ENCODE results near the gene GLE1. TPM values are rescaled to one million over a fixed set of nuclear protein-coding genes. Genes with fewer than 3 reads are reported as not detected.

GLE1 gene
- total RNA-seq, 1 donor from 2014 or later, result 17.5 TPM

- peaks cover 23% of the 10 kb centered on the region for H3K36me3 Mint-ChIP-seq (ENCODE audit: low read depth, unreplicated experiment)
- Histone ChIP-seq H2AFZ (ENCODE audit: low read depth, low read length) (no peak overlapping the region), H3K79me2 (ENCODE audit: insufficient read depth, low read length) (no peaks in the 10 kb centered on the region), H4K20me1 (ENCODE audit: insufficient read depth, low read length) (no peaks in the 10 kb centered on the region), H3K4me2 (ENCODE audit: low read length) (no peak overlapping the region), H3K4me1 (ENCODE audit: insufficient read depth, low read length) (no peaks in the 10 kb centered on the region), H3K36me3 (ENCODE audit: insufficient read depth, low read length) (peaks cover 65% of the 10 kb centered on the region), H3K9me3 (ENCODE audit: insufficient read depth, low read depth, low read length) (no peaks in the 10 kb centered on the region), H3K4me3 (ENCODE audit: insufficient read depth, low read depth, low read length) (no peak overlapping the region), H3K9ac (ENCODE audit: low read length) (no peak overlapping the region), H3K27ac (ENCODE audit: low read depth, low read length) (no peak overlapping the region), H3K27me3 (ENCODE audit: insufficient read depth, low read length) (no peaks in the 10 kb centered on the region)
- DNase-seq (ENCODE audit: low read depth), result no peak
- no peak overlapping the region for H3K27ac Mint-ChIP-seq (ENCODE audit: unreplicated experiment)
- H3K27me3 Mint-ChIP-seq (ENCODE audit: low read depth, unreplicated experiment), result no peaks in the 10 kb centered on the region
- no peak for TF ChIP-seq CTCF (IDR thresholded peaks at IDR 0.05; ENCODE audit: insufficient read depth, low read depth, low read length)
- no peak for TF ChIP-seq EZH2 (IDR thresholded peaks at IDR 0.05; ENCODE audit: insufficient read depth, low read length)
- H3K9me3 Mint-ChIP-seq (ENCODE audit: unreplicated experiment), result no peaks in the 10 kb centered on the region
- no peaks in the 10 kb centered on the region for H3K4me1 Mint-ChIP-seq (ENCODE audit: low read depth, unreplicated experiment)
- FAIRE-seq, result no peak
- no peak overlapping the region for H3K4me3 Mint-ChIP-seq (ENCODE audit: unreplicated experiment)
Measured at GRCh38 chr9:128495296-128495695, 9.2 kb upstream of the GLE1 start.

GRCh38 chr9:128495804-128496417 lies 8.6 kb upstream of the GLE1 start:
- Mint-ChIP-seq H3K27ac (ENCODE audit: unreplicated experiment) (no peak overlapping the region), H3K4me3 (ENCODE audit: unreplicated experiment) (no peak overlapping the region)
- no peak for FAIRE-seq

More at GRCh38 chr9:128495804-128496417, 8.6 kb upstream of the GLE1 start:
- Histone ChIP-seq H3K4me2 (ENCODE audit: low read length) (no peak overlapping the region), H3K27ac (ENCODE audit: low read depth, low read length) (no peak overlapping the region), H3K4me3 (ENCODE audit: insufficient read depth, low read depth, low read length) (no peak overlapping the region), H3K9ac (ENCODE audit: low read length) (no peak overlapping the region), H3K27me3 (ENCODE audit: insufficient read depth, low read length) (no peaks in the 10 kb centered on the region), H2AFZ (ENCODE audit: low read depth, low read length) (no peak overlapping the region), H3K9me3 (ENCODE audit: insufficient read depth, low read depth, low read length) (no peaks in the 10 kb centered on the region), H3K4me1 (ENCODE audit: insufficient read depth, low read length) (no peaks in the 10 kb centered on the region), H3K79me2 (ENCODE audit: insufficient read depth, low read length) (no peaks in the 10 kb centered on the region), H4K20me1 (ENCODE audit: insufficient read depth, low read length) (no peaks in the 10 kb centered on the region), H3K36me3 (ENCODE audit: insufficient read depth, low read length) (peaks cover 67% of the 10 kb centered on the region)
- TF ChIP-seq CTCF (IDR thresholded peaks at IDR 0.05; ENCODE audit: insufficient read depth, low read depth, low read length) (no peak), EZH2 (IDR thresholded peaks at IDR 0.05; ENCODE audit: insufficient read depth, low read length) (no peak)
- peaks cover 23% of the 10 kb centered on the region for H3K36me3 Mint-ChIP-seq (ENCODE audit: low read depth, unreplicated experiment)
- H3K27me3 Mint-ChIP-seq (ENCODE audit: low read depth, unreplicated experiment), result no peaks in the 10 kb centered on the region
- no peak for DNase-seq (ENCODE audit: low read depth)
- no peaks in the 10 kb centered on the region for H3K9me3 Mint-ChIP-seq (ENCODE audit: unreplicated experiment)
- H3K4me1 Mint-ChIP-seq (ENCODE audit: low read depth, unreplicated experiment), result no peaks in the 10 kb centered on the region

All from astrocyte (in vitro differentiated cells and primary cell).